ENCODE results near the gene EFCAB6. TPM values are rescaled to one million over a fixed set of nuclear protein-coding genes. Genes with fewer than 3 reads are reported as not detected.

EFCAB6 gene
- total RNA-seq, 4 donors from 2014 or later: 1.1 to 3.8 (median 2.7) TPM

- peaks cover 58% of the 10 kb centered on the region for H3K27me3 ChIP-seq
- whole genome bisulfite sequencing, 2 donors (ENCODE audit: low coverage in 1 of 2): 51 to 61% methylated on average over 3 to 4 of the region's 18 CpGs
- no peaks in the 10 kb centered on the region for H3K9me3 ChIP-seq
- no peak overlapping the region for H3K4me3 ChIP-seq
- ATAC-seq: no peak
- no peaks in the 10 kb centered on the region for H3K4me1 ChIP-seq
- TF ChIP-seq CTCF (IDR thresholded peaks at IDR 0.05) (no peak), POLR2A (IDR thresholded peaks at IDR 0.05) (no peak), EP300 (IDR thresholded peaks at IDR 0.05) (no peak), POLR2AphosphoS5 (IDR thresholded peaks at IDR 0.05) (no peak)
- no peak overlapping the region for H3K27ac ChIP-seq
- H3K36me3 ChIP-seq: no peaks in the 10 kb centered on the region
Observed at GRCh38 chr22:43820651-43821305, 8.7 kb upstream of the EFCAB6 start.

- no peak for ATAC-seq
- no peak overlapping the region for H3K27ac ChIP-seq
- TF ChIP-seq EP300 (IDR thresholded peaks at IDR 0.05): no peak
- no peak for TF ChIP-seq CTCF (IDR thresholded peaks at IDR 0.05)
- no peak for TF ChIP-seq POLR2A (IDR thresholded peaks at IDR 0.05)
- no peak for TF ChIP-seq POLR2AphosphoS5 (IDR thresholded peaks at IDR 0.05)
Observed at GRCh38 chr22:43819931-43820640, 8.0 kb upstream of the EFCAB6 start.

GRCh38 chr22:43819421-43819921, 7.4 kb upstream of the EFCAB6 start:
- 85% methylated on average over 5 of the region's 12 CpGs; no CpG with 5 or more reads in 1 of the 2 donors for WGBS, 2 donors (ENCODE audit: low coverage in 1 of 2)
- ATAC-seq: no peak
- Histone ChIP-seq H3K27me3 (peaks cover 51% of the 10 kb centered on the region), H3K4me3 (no peak overlapping the region), H3K4me1 (no peaks in the 10 kb centered on the region), H3K9me3 (no peaks in the 10 kb centered on the region), H3K27ac (no peak overlapping the region), H3K36me3 (peaks cover 0 to 7% of the 10 kb centered on the region in 2 donors)
- TF ChIP-seq POLR2AphosphoS5 (IDR thresholded peaks at IDR 0.05) (no peak), CTCF (IDR thresholded peaks at IDR 0.05) (no peak), EP300 (IDR thresholded peaks at IDR 0.05) (no peak), POLR2A (IDR thresholded peaks at IDR 0.05) (no peak)

More at GRCh38 chr22:43819931-43820640, 8.0 kb upstream of the EFCAB6 start:
- Histone ChIP-seq H3K4me3 (no peak overlapping the region), H3K9me3 (no peaks in the 10 kb centered on the region), H3K27me3 (peaks cover 57% of the 10 kb centered on the region), H3K4me1 (no peaks in the 10 kb centered on the region), H3K36me3 (peaks cover 0 to 2% of the 10 kb centered on the region in 2 donors)
- WGBS, 2 donors (ENCODE audit: low coverage in 1 of 2): 75 to 77% methylated on average over 4 to 6 of the region's 13 CpGs

- H3K36me3 ChIP-seq: peaks cover 0 to 7% of the 10 kb centered on the region in 2 donors
- TF ChIP-seq EP300 (IDR thresholded peaks at IDR 0.05): no peak
- no peak for TF ChIP-seq CTCF (IDR thresholded peaks at IDR 0.05)
- no peak for TF ChIP-seq POLR2A (IDR thresholded peaks at IDR 0.05)
- no peak for TF ChIP-seq POLR2AphosphoS5 (IDR thresholded peaks at IDR 0.05)
- no peaks in the 10 kb centered on the region for H3K9me3 ChIP-seq
- WGBS, 2 donors (ENCODE audit: low coverage in 1 of 2): 88 to 91% methylated on average over 7 to 9 of the region's 11 CpGs
- no peak overlapping the region for H3K27ac ChIP-seq
- peaks cover 46% of the 10 kb centered on the region for H3K27me3 ChIP-seq
- ATAC-seq: no peak
- H3K4me1 ChIP-seq: no peaks in the 10 kb centered on the region
- no peak overlapping the region for H3K4me3 ChIP-seq
Observed at GRCh38 chr22:43818981-43819380, 6.9 kb upstream of the EFCAB6 start.

All from gastroesophageal sphincter (tissue), 4 donors.